ENCODE data around the gene LAG3.

Gene LAG3

GRCh38 chr12:6787309-6787708 is 15.0 kb downstream of the LAG3 start:
- in situ Hi-C loops (cut with HindIII; ENCODE audit: low sequenced_read_pairs), result no loop called here

GRCh38 chr12:6788972-6789924 is 16.9 kb downstream of the LAG3 start, which contains the start of gene CD4:
TSS of gene CD4 (plus strand) at chr12:6789528. CDS start at chr12:6800139, 10,611 bp downstream.
- in situ Hi-C loops (cut with HindIII; ENCODE audit: low sequenced_read_pairs), result no loop called here

- in situ Hi-C loops (cut with HindIII; ENCODE audit: low sequenced_read_pairs), result no loop called here
Observed at GRCh38 chr12:6790496-6791150, 18.3 kb downstream of the LAG3 start.

- in situ Hi-C loops (cut with HindIII; ENCODE audit: low sequenced_read_pairs), result no loop called here
Observed at GRCh38 chr12:6791931-6792520, 19.7 kb downstream of the LAG3 start.

- in situ Hi-C loops (cut with HindIII; ENCODE audit: low sequenced_read_pairs), result no loop called here
Observed at GRCh38 chr12:6792522-6793201, 20.3 kb downstream of the LAG3 start.

- in situ Hi-C loops (cut with HindIII; ENCODE audit: low sequenced_read_pairs), result no loop called here
Observed at GRCh38 chr12:6795088-6795487, 22.8 kb downstream of the LAG3 start.

- in situ Hi-C loops (cut with HindIII; ENCODE audit: low sequenced_read_pairs), result no loop called here
Observed at GRCh38 chr12:6796576-6796975, 24.3 kb downstream of the LAG3 start.

- in situ Hi-C loops (cut with HindIII; ENCODE audit: low sequenced_read_pairs), result no loop called here
Observed at GRCh38 chr12:6799147-6799546, 26.8 kb downstream of the LAG3 start.

GRCh38 chr12:6807170-6807569 is 34.9 kb downstream of the LAG3 start:
- in situ Hi-C loops (cut with HindIII; ENCODE audit: low sequenced_read_pairs), result no loop called here

GRCh38 chr12:6809056-6809455 is 36.7 kb downstream of the LAG3 start:
- in situ Hi-C loops (cut with HindIII; ENCODE audit: low sequenced_read_pairs), result no loop called here

GRCh38 chr12:6810758-6811157 is 38.4 kb downstream of the LAG3 start:
- in situ Hi-C loops (cut with HindIII; ENCODE audit: low sequenced_read_pairs), result no loop called here

GRCh38 chr12:6813363-6813762 is 41.0 kb downstream of the LAG3 start:
- in situ Hi-C loops (cut with HindIII; ENCODE audit: low sequenced_read_pairs), result no loop called here

GRCh38 chr12:6816598-6816997 is 44.3 kb downstream of the LAG3 start:
- in situ Hi-C loops (cut with HindIII; ENCODE audit: low sequenced_read_pairs), result no loop called here

- in situ Hi-C loops (cut with HindIII; ENCODE audit: low sequenced_read_pairs), result no loop called here
Observed at GRCh38 chr12:6817098-6817497, 44.8 kb downstream of the LAG3 start.

- in situ Hi-C loops (cut with HindIII; ENCODE audit: low sequenced_read_pairs), result no loop called here
Observed at GRCh38 chr12:6817662-6818157, 45.4 kb downstream of the LAG3 start.

- in situ Hi-C loops (cut with HindIII; ENCODE audit: low sequenced_read_pairs), result no loop called here
Observed at GRCh38 chr12:6818222-6818621, 45.9 kb downstream of the LAG3 start.

- in situ Hi-C loops (cut with HindIII; ENCODE audit: low sequenced_read_pairs), result no loop called here
Observed at GRCh38 chr12:6818645-6819044, 46.3 kb downstream of the LAG3 start.

- in situ Hi-C loops (cut with HindIII; ENCODE audit: low sequenced_read_pairs), result no loop called here
Observed at GRCh38 chr12:6819106-6820030, 47.0 kb downstream of the LAG3 start.

GRCh38 chr12:6820166-6820565 is 47.8 kb downstream of the LAG3 start:
- in situ Hi-C loops (cut with HindIII; ENCODE audit: low sequenced_read_pairs), result no loop called here

Measured in DLD1 (cell line).